Calu3 (cell line): ENCODE data around the gene SMAD3. TPM values are rescaled to one million over a fixed set of nuclear protein-coding genes. Genes with fewer than 3 reads are reported as not detected.

Experiments used
- BruUV-seq: library from RNA; stranded (reverse); fragments of 400-500 nt; replicated peaks from 2 replicates; lab custom pipeline; 2021; lab: Mats Ljungman, UMichigan
- CTCF ChIA-PET: fragments of 300-600 bp; sonication (Branson Sonifier 250); formaldehyde crosslinking; loops from one replicate; lab custom pipeline; 2022; ENCODE audit warnings: antibody characterized with exemption; lab: Charles Lee
- DNase-seq: peaks from one replicate; pipeline ENCODE4 v3.0.0; 2022
- H3K27ac Mint-ChIP-seq: one replicate; pipeline ENCODE4 v1.8.0; 2022; ENCODE audit warnings: mixed read lengths; ENCODE audit not compliant: unreplicated experiment
- H3K27me3 Mint-ChIP-seq: one replicate; pipeline ENCODE4 v1.8.0; 2022; ENCODE audit warnings: mixed read lengths; ENCODE audit not compliant: unreplicated experiment
- H3K36me3 Mint-ChIP-seq: one replicate; pipeline ENCODE4 v1.8.0; 2022; ENCODE audit warnings: mild to moderate bottlenecking, moderate library complexity, mixed read lengths; ENCODE audit not compliant: insufficient read depth, unreplicated experiment
- H3K4me1 Mint-ChIP-seq: one replicate; pipeline ENCODE4 v1.8.0; 2022; ENCODE audit warnings: mild to moderate bottlenecking, low read depth, mixed read lengths; ENCODE audit not compliant: unreplicated experiment
- H3K4me3 Mint-ChIP-seq: one replicate; pipeline ENCODE4 v1.8.0; 2022; ENCODE audit warnings: mild to moderate bottlenecking, low read depth, moderate library complexity, mixed read lengths; ENCODE audit not compliant: unreplicated experiment
- H3K9me3 Mint-ChIP-seq: one replicate; pipeline ENCODE4 v1.8.0; 2022; ENCODE audit warnings: low read depth, mixed read lengths; ENCODE audit not compliant: unreplicated experiment
- CTCF ChIP-seq: fragments of 200-600 bp; IDR thresholded peaks from one replicate; pipeline ENCODE4 v1.8.0; 2022; ENCODE audit warnings: antibody characterized with exemption; ENCODE audit not compliant: unreplicated experiment
- intact Hi-C: fragments of 100-400 bp; cut with micrococcal nuclease; formaldehyde crosslinking; loops from one replicate; pipeline ENCODE4 v1.10.0; 2022; ENCODE audit not compliant: unreplicated experiment
- total RNA-seq: library from RNA; stranded (reverse); gene quantifications from 2 replicates; pipeline ENCODE4 v1.2.3, GENCODE V29; 2022

SMAD3 gene
- total RNA-seq, 1 experiment from 2014 or later = 121 TPM

GRCh38 chr15:67061811-67062368 is 3.5 kb upstream of the SMAD3 start:
- intact Hi-C loops = loop anchor here (2.0 to 10.0 kb wide), 3 partner anchors 40 to 243 kb away; no protein-coding TSS in a partner anchor

GRCh38 chr15:67062369-67062985 is 2.9 kb upstream of the SMAD3 start:
- no peak for DNase-seq
- Mint-ChIP-seq H3K4me1 (peaks cover 49% of the 10 kb centered on the region), H3K27me3 (no peaks in the 10 kb centered on the region), H3K27ac (peak overlapping the region; percentile 80), H3K9me3 (no peaks in the 10 kb centered on the region), H3K4me3 (peak overlapping the region; percentile 85), H3K36me3 (peaks cover 40% of the 10 kb centered on the region)
- CTCF ChIA-PET = interaction anchor here (0.6 to 3.0 kb wide), 9 partner anchors 9 to 116 kb away, joined by 3 to 14 read pairs (median 3); no protein-coding TSS in a partner anchor
- intact Hi-C loops = loop anchor here (2.0 to 10.0 kb wide), 3 partner anchors 40 to 242 kb away; no protein-coding TSS in a partner anchor
- TF ChIP-seq CTCF = no peak
- BruUV-seq = no TSS peak

More at GRCh38 chr15:67061811-67062368, 3.5 kb upstream of the SMAD3 start:
- CTCF ChIA-PET = interaction anchor here (0.6 to 3.0 kb wide), 9 partner anchors 9 to 115 kb away, joined by 3 to 14 read pairs (median 3); no protein-coding TSS in a partner anchor
- Mint-ChIP-seq H3K27ac (peak overlapping the region; percentile 36), H3K9me3 (no peaks in the 10 kb centered on the region), H3K27me3 (no peaks in the 10 kb centered on the region), H3K36me3 (peaks cover 34% of the 10 kb centered on the region), H3K4me3 (peak overlapping the region; percentile 27), H3K4me1 (peaks cover 49% of the 10 kb centered on the region)
- no peak for DNase-seq
- TF ChIP-seq CTCF = no peak
- BruUV-seq = no TSS peak

- DNase-seq = peak; percentile 67
- no peak for TF ChIP-seq CTCF
- CTCF ChIA-PET = interaction anchor here (1.0 to 3.0 kb wide), 5 partner anchors 15 to 43 kb away, joined by 3 to 14 read pairs (median 4); no protein-coding TSS in a partner anchor
- H3K9me3 Mint-ChIP-seq = no peaks in the 10 kb centered on the region
- H3K27me3 Mint-ChIP-seq = no peaks in the 10 kb centered on the region
- peak overlapping the region; percentile 85 for H3K4me3 Mint-ChIP-seq
- H3K4me1 Mint-ChIP-seq = peaks cover 47% of the 10 kb centered on the region
- no TSS peak for BruUV-seq
- peaks cover 54% of the 10 kb centered on the region for H3K36me3 Mint-ChIP-seq
- H3K27ac Mint-ChIP-seq = peak overlapping the region; percentile 80
- intact Hi-C loops = loop anchor here (1.0 to 10.0 kb wide), 4 partner anchors 16 to 241 kb away; no protein-coding TSS in a partner anchor
Observed at GRCh38 chr15:67063689-67064606, 1.5 kb upstream of the SMAD3 start.
